ENCODE measurements around the gene PRSS27. TPM values are rescaled to one million over a fixed set of nuclear protein-coding genes. Genes with fewer than 3 reads are reported as not detected.
"Not testable (repeated sequence)": the region's sequence is repeated elsewhere in the genome, so short reads cannot be mapped to it uniquely, and the experiment has no call there.

Gene PRSS27
- total RNA-seq, 1 donor from 2014 or later = 2.9 TPM

- Histone ChIP-seq H3K27me3 (ENCODE audit: control insufficient read depth, insufficient read depth, low read length) (no peaks in the 10 kb centered on the region), H3K4me3 (ENCODE audit: low read depth, low read length) (peak within 1 kb of the TSS; percentile 99), H3K36me3 (ENCODE audit: control insufficient read depth, insufficient read depth, low read length) (no peaks in the 10 kb centered on the region)
- peak; percentile 65 for DNase-seq (ENCODE audit: low read depth)
- TF ChIP-seq CTCF (IDR thresholded peaks at IDR 0.05; ENCODE audit: insufficient read depth, low read length, poor library complexity, severe bottlenecking) = no peak
Observed at GRCh38 chr16:2682209-2683021, 37.6 kb downstream of the PRSS27 start, which contains the start of gene KCTD5. TSS of gene KCTD5 (plus strand) at chr16:2682523. CDS start at chr16:2682549, 26 bp downstream.

GRCh38 chr16:2680360-2680759 is 39.7 kb downstream of the PRSS27 start:
- not testable (repeated sequence) for H3K27me3 ChIP-seq (ENCODE audit: control insufficient read depth, insufficient read depth, low read length); DNase-seq (ENCODE audit: low read depth); H3K36me3 ChIP-seq (ENCODE audit: control insufficient read depth, insufficient read depth, low read length); H3K4me3 ChIP-seq (ENCODE audit: low read depth, low read length)

GRCh38 chr16:2679902-2680301 is 40.1 kb downstream of the PRSS27 start:
- not testable (repeated sequence) for H3K27me3 ChIP-seq (ENCODE audit: control insufficient read depth, insufficient read depth, low read length); DNase-seq (ENCODE audit: low read depth); H3K4me3 ChIP-seq (ENCODE audit: low read depth, low read length); H3K36me3 ChIP-seq (ENCODE audit: control insufficient read depth, insufficient read depth, low read length)

GRCh38 chr16:2678206-2678965 is 41.6 kb downstream of the PRSS27 start:
- not testable (repeated sequence) for DNase-seq (ENCODE audit: low read depth); H3K27me3 ChIP-seq (ENCODE audit: control insufficient read depth, insufficient read depth, low read length); H3K4me3 ChIP-seq (ENCODE audit: low read depth, low read length); H3K36me3 ChIP-seq (ENCODE audit: control insufficient read depth, insufficient read depth, low read length)

- not testable (repeated sequence) for DNase-seq (ENCODE audit: low read depth); H3K27me3 ChIP-seq (ENCODE audit: control insufficient read depth, insufficient read depth, low read length); H3K36me3 ChIP-seq (ENCODE audit: control insufficient read depth, insufficient read depth, low read length)
Observed at GRCh38 chr16:2676937-2677336, 43.1 kb downstream of the PRSS27 start.

GRCh38 chr16:2675714-2676113 is 44.3 kb downstream of the PRSS27 start:
- H3K27me3 ChIP-seq (ENCODE audit: control insufficient read depth, insufficient read depth, low read length) = no peaks in the 10 kb centered on the region
- H3K4me3 ChIP-seq (ENCODE audit: low read depth, low read length) = no peak overlapping the region
- no peak for DNase-seq (ENCODE audit: low read depth)
- no peak for TF ChIP-seq CTCF (IDR thresholded peaks at IDR 0.05; ENCODE audit: insufficient read depth, low read length, poor library complexity, severe bottlenecking)
- H3K36me3 ChIP-seq (ENCODE audit: control insufficient read depth, insufficient read depth, low read length) = no peaks in the 10 kb centered on the region

More at GRCh38 chr16:2676937-2677336, 43.1 kb downstream of the PRSS27 start:
- H3K4me3 ChIP-seq (ENCODE audit: low read depth, low read length) = not testable (repeated sequence)

- Histone ChIP-seq H3K27me3 (ENCODE audit: control insufficient read depth, insufficient read depth, low read length) (no peaks in the 10 kb centered on the region), H3K4me3 (ENCODE audit: low read depth, low read length) (no peak overlapping the region), H3K36me3 (ENCODE audit: control insufficient read depth, insufficient read depth, low read length) (no peaks in the 10 kb centered on the region)
- DNase-seq (ENCODE audit: low read depth) = no peak
- no peak for TF ChIP-seq CTCF (IDR thresholded peaks at IDR 0.05; ENCODE audit: insufficient read depth, low read length, poor library complexity, severe bottlenecking)
Observed at GRCh38 chr16:2675021-2675420, 45.0 kb downstream of the PRSS27 start.
